SU-DHL-6 (cell line): ENCODE data around the gene CAB39.

Experiments
- H2AFZ ChIP-seq: fragments of 200-600 bp; sonication (generic); 2 replicates; pipeline ENCODE4 v1.6.1; 2014; ENCODE audit warnings: low read depth, mild to moderate bottlenecking, moderate library complexity, mixed read lengths, antibody characterized with exemption, low read length; ENCODE audit not compliant: severe bottlenecking
- H3F3A ChIP-seq: fragments of 200-600 bp; shearing (Covaris generic); 2 replicates; pipeline ENCODE4 v1.6.0; 2016; ENCODE audit warnings: antibody characterized with exemption, mild to moderate bottlenecking; ENCODE audit not compliant: insufficient read depth
- H3K27ac ChIP-seq: fragments of 200-600 bp; sonication (generic); 2 replicates; pipeline ENCODE4 v1.5.1; 2016; ENCODE audit warnings: low read depth, mild to moderate bottlenecking, low read length, moderate library complexity, mixed read lengths
- H3K27me3 ChIP-seq: fragments of 200-600 bp; sonication (generic), shearing (Covaris generic); 2 replicates; pipeline ENCODE4 v1.6.0; 2014; ENCODE audit warnings: mild to moderate bottlenecking, low read length
- H3K36me3 ChIP-seq: fragments of 200-600 bp; sonication (generic); 2 replicates; pipeline ENCODE4 v1.6.1; 2014; ENCODE audit warnings: mild to moderate bottlenecking, low read length, mixed read lengths
- H3K4me2 ChIP-seq: fragments of 300-600, 200-600 bp; shearing (Covaris generic), sonication (generic); 2 replicates; pipeline ENCODE4 v1.6.0; 2014; ENCODE audit warnings: low read length, low read depth, mild to moderate bottlenecking; ENCODE audit not compliant: poor library complexity, severe bottlenecking
- H3K4me3 ChIP-seq: fragments of 200-600 bp; sonication (generic); 2 replicates; pipeline ENCODE4 v1.5.1; 2014; ENCODE audit warnings: antibody characterized with exemption, low read length, mild to moderate bottlenecking, mixed read lengths; ENCODE audit not compliant: insufficient read depth, poor library complexity, severe bottlenecking
- H3K79me2 ChIP-seq: fragments of 200-600 bp; sonication (generic); 2 replicates; pipeline ENCODE4 v1.6.1; 2014; ENCODE audit warnings: mild to moderate bottlenecking, low read length, moderate library complexity; ENCODE audit not compliant: insufficient read depth
- H3K9ac ChIP-seq: fragments of 200-600 bp; sonication (generic); 2 replicates; pipeline ENCODE4 v1.7.0; 2014; ENCODE audit warnings: mild to moderate bottlenecking, low read length
- H3K9me2 ChIP-seq: fragments of 200-600 bp; sonication (generic); replicated peaks from 2 replicates; pipeline ENCODE4 v1.6.1; 2014; ENCODE audit warnings: low read length; ENCODE audit not compliant: insufficient read depth
- H3K9me3 ChIP-seq: fragments of 200-600 bp; sonication (generic); 2 replicates; pipeline ENCODE4 v1.6.1; 2014; ENCODE audit warnings: low read length, mixed read lengths; ENCODE audit not compliant: insufficient read depth
- H4K20me1 ChIP-seq: fragments of 200-600 bp; sonication (generic); 2 replicates; pipeline ENCODE4 v1.6.1; 2014; ENCODE audit warnings: low read depth, mild to moderate bottlenecking, antibody characterized with exemption, low read length, moderate library complexity, mixed read lengths
- CTCF ChIP-seq: fragments of 200-600 bp; sonication (generic); IDR thresholded peaks from one replicate; pipeline ENCODE4 v1.5.1; 2017; ENCODE audit warnings: antibody characterized with exemption, mild to moderate bottlenecking, low read length, moderate library complexity; ENCODE audit not compliant: insufficient read depth, poor library complexity, severe bottlenecking
- EZH2phosphoT487 ChIP-seq: fragments of 200-600 bp; sonication (generic), shearing (Covaris generic); conservative IDR thresholded peaks from 2 replicates; pipeline ENCODE4 v1.6.1; 2018; ENCODE audit warnings: mild to moderate bottlenecking, antibody characterized with exemption, low read length, moderate library complexity, mixed read lengths

Gene CAB39

GRCh38 chr2:230738924-230739323 is 26.3 kb downstream of the CAB39 start:
- H3K9me3 ChIP-seq, result no peaks in the 10 kb centered on the region
- no peak overlapping the region for H3K27ac ChIP-seq
- no peak overlapping the region for H3K4me2 ChIP-seq
- H3F3A ChIP-seq, result 0 out of 2 replicates have a peak, but pooled peaks cover 5% of the 10 kb centered on the region
- no peaks in the 10 kb centered on the region for H3K9me2 ChIP-seq
- H3K36me3 ChIP-seq, result peaks cover 8% of the 10 kb centered on the region; the same call in 1 of the 2 replicates
- H3K79me2 ChIP-seq, result peaks cover 97% of the 10 kb centered on the region
- H2AFZ ChIP-seq, result no peak overlapping the region
- TF ChIP-seq EZH2phosphoT487, result no peak
- TF ChIP-seq CTCF, result no peak
- no peak overlapping the region for H3K4me3 ChIP-seq
- H4K20me1 ChIP-seq, result peaks cover 10% of the 10 kb centered on the region
- no peaks in the 10 kb centered on the region for H3K27me3 ChIP-seq
- H3K9ac ChIP-seq, result no peak overlapping the region

DNA sequence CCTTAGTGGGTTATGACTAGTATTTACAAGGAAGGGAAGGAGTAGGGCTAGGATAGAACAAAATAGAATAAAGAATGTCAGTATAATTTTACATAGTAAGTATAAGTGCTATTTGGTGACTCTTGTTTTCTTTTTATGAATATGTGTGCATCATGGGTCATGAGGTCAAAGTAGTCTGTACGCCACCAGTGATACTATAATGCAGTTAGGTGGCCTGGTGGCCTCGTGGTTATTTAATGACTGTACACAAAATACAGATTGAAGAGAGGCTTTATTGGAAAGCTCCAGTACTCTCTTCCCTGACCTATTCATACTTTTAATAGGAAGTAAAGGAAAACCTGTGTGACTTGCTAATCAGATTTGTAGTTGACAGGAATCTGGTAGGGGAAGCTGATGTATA is 27.3 kb downstream of the CAB39 start:
- TF ChIP-seq EZH2phosphoT487 (no peak), CTCF (no peak)
- Histone ChIP-seq H3K4me3 (no peak overlapping the region), H3K9me3 (no peaks in the 10 kb centered on the region), H3K9me2 (no peaks in the 10 kb centered on the region), H4K20me1 (peaks cover 13% of the 10 kb centered on the region), H3K79me2 (peaks cover 96% of the 10 kb centered on the region), H3K4me2 (no peak overlapping the region), H3K9ac (no peak overlapping the region), H2AFZ (no peak overlapping the region), H3K27me3 (no peaks in the 10 kb centered on the region), H3F3A (0 out of 2 replicates have a peak, but pooled peaks cover 9% of the 10 kb centered on the region), H3K36me3 (peaks cover 14% of the 10 kb centered on the region; the same call in 1 of the 2 replicates), H3K27ac (no peak overlapping the region)

GRCh38 chr2:230742781-230743180 is 30.1 kb downstream of the CAB39 start:
- Histone ChIP-seq H2AFZ (no peak overlapping the region), H3F3A (0 out of 2 replicates have a peak, but pooled peaks cover 9% of the 10 kb centered on the region), H3K27me3 (no peaks in the 10 kb centered on the region), H3K27ac (no peak overlapping the region), H3K9ac (no peak overlapping the region), H3K4me3 (no peak overlapping the region), H3K4me2 (no peak overlapping the region), H3K79me2 (peaks cover 94% of the 10 kb centered on the region), H3K36me3 (peaks cover 14% of the 10 kb centered on the region; the same call in 1 of the 2 replicates), H3K9me2 (no peaks in the 10 kb centered on the region), H3K9me3 (no peaks in the 10 kb centered on the region), H4K20me1 (peaks cover 13% of the 10 kb centered on the region)
- TF ChIP-seq EZH2phosphoT487, result no peak
- no peak for TF ChIP-seq CTCF
